NCI-H187 treated with DMSO at 0.1 percent for 48 hours (cell line): ENCODE results near the gene SNAPC4.
"Not testable (repeated sequence)": the region's sequence is repeated elsewhere in the genome, so short reads cannot be mapped to it uniquely, and the experiment has no call there.

Experiments used
- DNase-seq: peaks from one replicate; lab custom pipeline; 2025; lab: John Stamatoyannopoulos, UW

The SNAPC4 gene

DNA sequence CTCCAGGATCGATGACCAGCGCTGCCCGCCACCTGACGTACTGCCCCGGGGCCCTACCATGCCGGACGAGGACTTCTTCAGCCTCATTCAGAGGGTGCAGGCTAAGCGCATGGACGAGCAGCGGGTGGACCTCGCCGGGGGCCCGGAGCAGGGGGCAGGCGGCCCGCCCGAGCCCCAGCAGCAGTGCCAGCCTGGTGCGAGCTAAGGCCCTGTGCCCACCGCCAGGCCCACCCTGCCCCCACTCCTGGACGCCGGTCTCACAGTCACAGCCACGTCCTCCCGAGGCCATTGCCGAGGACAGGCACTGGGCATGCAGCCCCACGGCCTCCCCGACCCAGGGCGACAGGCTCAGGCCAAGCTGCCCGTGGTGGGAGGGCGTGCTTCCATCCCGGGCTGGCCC lies 42.0 kb downstream of the SNAPC4 start:
- DNase-seq: no peak

DNA sequence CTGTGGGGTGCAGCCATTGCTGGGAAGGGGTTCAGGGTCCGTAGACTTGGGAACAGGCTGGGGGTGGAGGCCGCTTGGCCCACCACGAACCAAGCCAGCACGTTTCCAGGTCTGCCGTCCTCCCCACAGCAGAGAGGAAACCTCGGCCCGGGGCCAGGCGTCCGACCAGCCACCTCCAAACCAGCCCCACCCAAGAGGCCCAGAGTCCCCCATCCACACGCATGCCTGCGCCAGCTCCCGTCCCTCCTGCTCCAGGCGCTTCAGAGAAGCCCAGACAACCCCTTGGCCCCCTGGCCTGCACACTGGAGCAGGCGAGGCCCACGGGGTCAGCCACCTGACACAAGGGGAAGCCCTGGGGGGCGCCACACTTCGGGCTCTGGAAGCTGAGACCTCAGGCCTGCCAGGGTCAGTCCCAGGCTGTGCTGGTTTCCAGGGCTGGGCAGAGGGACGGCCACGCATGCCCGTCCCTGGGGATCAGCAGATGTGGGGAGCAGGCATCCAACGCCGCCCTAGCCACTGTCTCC lies 42.7 kb downstream of the SNAPC4 start:
- no peak for DNase-seq

DNA sequence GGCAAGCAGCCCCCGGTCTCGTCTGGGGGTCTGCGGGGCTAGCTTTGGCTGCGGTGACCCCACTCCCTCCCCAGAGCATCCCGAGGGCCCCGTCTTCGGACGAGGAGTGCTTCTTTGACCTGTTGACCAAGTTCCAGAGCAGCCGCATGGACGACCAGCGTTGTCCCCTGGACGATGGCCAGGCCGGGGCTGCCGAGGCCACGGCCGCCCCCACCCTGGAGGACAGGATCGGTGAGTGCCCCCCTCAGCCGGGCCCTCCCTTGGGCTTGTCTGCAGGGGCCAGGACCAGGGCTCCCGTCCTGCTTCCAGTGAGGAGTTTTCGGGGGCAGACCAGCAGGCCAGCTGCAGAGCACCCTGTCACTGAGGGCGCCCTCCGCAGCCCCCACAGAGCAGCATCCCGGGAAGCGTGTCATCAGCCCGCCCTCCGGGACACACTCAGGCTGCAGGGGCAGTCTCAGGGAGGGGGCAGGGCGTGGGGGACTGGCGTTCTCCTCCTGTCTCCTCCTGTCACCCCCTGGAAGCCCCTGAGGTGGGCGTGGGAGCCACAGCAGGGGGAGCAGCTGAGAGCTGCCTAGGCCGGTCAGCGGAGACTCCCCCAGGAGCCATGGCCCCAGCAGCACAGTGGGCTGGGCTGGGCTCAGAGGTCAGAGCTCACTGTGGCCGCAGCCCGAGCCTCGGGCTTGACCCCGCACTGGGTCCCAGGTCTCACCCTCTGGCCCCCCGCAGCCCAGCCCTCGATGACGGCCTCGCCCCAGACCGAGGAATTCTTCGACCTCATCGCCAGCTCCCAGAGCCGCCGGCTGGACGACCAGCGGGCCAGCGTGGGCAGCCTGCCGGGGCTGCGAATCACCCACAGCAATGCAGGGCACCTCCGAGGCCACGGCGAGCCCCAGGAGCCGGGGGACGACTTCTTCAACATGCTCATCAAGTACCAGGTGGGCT lies 44.1 kb downstream of the SNAPC4 start:
- no peak for DNase-seq

DNA sequence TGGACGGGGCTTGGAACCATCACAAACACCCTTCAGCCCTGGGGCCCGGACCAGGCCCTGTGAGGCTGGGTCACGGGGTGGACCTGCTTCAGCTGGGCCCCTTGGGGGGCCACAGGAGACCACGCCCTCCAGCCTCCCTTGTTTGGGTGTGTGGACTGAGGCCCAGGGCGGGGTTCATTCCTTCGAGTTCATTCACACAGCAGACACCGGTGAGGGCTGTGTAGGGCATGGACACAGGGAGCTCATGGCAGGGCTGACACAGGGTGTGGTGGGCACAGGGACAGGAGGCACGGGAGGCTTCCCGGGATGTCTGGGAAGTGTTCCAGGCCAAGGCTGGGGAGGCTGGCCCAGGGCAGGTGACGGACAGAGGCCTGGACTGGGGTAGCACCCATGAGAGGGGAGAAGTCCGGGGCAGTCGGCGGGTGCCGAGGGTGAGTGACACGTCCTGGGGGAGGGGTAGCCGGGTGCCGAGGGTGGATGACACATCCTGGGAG lies 45.3 kb downstream of the SNAPC4 start:
- no peak for DNase-seq

DNA sequence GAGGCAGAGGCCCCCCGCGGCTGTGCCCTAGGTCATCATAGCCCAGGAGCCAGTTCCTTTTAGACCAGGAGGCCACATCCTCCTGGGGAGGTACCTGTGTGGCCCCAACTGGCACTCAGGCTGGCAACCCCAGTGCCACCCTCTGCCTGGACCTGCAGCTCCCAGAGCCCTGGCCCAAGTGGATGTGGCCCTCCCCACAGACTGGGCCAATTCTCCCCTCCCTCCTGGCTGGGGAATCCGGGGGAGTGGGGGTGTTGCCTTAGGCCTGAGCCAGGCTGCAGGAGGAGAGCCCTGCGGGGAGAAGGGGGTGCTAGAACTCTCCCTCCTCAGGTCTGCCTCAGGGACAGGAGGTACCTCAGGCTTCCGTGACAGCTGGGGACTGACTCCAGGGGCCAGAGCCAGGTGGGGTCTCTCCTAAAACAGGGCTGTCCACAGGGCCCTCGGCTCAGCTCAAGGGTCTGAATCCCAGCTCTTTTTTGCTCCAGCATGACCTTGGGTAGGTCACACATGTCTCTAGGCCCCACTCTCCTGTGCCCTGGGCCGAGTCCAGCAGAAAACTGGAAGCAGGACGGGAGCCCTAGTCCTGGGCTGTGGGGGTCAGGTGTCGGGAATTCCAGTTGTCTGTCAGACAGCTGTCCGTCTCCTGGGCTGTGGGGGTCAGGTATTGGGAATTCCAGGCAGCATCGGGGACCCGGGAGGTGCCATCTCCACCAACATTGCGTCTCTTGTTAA lies 46.0 kb downstream of the SNAPC4 start:
- no peak for DNase-seq

DNA sequence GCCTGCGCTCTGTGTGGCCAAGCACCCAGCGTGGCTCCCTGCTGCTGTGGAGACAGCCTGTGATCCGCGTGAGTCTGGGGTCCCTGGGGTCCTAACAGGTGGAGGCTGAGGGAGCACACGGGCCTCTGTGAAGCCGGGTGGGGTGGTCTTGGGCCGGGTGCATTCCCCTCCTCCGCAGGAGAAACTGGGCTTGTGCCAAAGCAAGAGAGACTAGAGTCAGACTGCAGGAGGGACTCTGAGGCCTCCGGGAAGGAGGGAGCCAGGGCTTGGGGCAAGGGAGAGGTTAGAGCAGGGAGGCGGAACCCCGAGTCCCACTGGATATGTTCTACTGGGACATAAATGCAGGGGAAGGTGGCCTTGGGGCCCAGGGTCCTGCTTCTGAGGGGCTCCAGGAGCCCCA lies 46.9 kb downstream of the SNAPC4 start:
- DNase-seq: no peak

DNA sequence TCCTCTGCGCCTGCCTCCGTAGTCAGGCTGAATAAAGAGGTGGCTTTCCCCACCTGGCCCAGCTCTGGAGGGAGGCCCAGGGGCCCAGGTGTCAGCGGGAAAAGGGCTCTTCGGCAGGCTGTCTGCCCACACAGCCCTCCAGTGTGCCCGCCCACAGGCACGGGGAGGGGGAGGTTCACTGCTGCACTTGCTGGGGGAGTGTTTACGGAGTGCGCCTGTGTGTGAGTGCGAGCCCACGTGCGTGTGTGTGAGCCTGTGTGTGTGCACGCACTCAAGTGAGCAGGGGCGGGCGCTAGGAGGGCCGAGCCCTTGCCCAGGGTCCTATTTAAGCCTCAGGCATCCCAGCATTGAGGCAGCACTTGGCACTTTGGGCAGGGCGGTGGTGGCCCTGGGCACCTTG lies 47.3 kb downstream of the SNAPC4 start:
- no peak for DNase-seq

DNA sequence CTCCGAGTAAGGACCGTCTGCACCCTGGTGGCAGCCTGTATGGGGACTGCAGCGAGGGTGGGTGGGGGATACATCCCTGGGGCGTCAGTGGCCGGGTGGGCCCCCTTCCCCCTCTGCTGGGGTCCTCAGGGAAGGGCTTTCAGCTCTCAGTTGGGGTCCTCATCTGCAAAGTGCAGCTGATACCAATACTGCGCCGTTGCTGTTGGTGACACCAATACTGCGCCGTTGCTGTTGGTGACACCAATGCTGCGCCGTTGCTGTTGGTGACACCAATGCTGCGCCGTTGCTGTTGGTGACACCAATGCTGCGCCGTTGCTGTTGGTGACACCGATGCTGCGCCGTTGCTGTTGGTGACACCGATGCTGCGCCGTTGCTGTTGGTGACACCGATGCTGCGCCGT lies 48.1 kb downstream of the SNAPC4 start:
- DNase-seq: not testable (repeated sequence)

DNA sequence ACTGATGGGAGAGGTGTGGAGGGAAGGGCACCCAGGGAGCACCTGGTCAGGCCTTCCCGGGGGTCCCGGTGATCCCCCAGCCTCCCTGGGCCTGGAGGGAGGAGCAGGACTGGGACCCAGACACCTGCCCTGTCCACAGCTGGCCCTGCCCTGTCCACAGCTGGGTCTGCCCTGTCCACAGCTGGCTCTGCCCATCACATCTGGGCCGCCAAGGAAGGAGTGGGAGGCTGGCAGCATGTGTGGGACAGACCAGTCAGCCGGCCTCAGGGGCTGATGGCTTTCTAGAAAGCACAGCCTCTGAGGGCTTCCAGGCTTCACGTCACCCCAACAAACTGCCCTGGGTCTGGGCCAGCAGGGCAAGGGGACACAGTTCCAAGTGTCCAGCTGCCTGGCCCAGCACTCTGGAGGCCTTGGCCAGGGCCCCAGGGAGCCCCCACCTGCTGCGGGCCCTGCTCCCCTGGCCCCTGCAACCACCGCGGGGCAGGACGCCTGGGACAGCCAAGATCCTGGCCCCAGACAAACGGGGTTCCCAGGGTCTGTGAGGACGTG lies 48.6 kb downstream of the SNAPC4 start:
- DNase-seq: no peak
